HL-60/S4 treated with retinoic acid at 250 ng/mL for 4 days and 3 days (cell line): ENCODE measurements around the gene STRA8.
"Not testable (repeated sequence)": the region's sequence is repeated elsewhere in the genome, so short reads cannot be mapped to it uniquely, and the experiment has no call there.

Experiments
- in situ Hi-C: fragments of 300-500 bp; cut with MboI; formaldehyde crosslinking; loops from 2 replicates; pipeline ENCODE4 v1.7.0; 2022; ENCODE audit warnings: low sequenced_read_pairs

The STRA8 gene

GRCh38 chr7:135204341-135204749, 29.3 kb upstream of the STRA8 start:
- in situ Hi-C loops, result no loop called here

- in situ Hi-C loops, result no loop called here
Observed at GRCh38 chr7:135204876-135205275, 28.8 kb upstream of the STRA8 start.

GRCh38 chr7:135205850-135206249, 27.8 kb upstream of the STRA8 start:
- in situ Hi-C loops, result no loop called here

GRCh38 chr7:135206941-135207391, 26.7 kb upstream of the STRA8 start:
- in situ Hi-C loops, result no loop called here

- in situ Hi-C loops, result no loop called here
Observed at GRCh38 chr7:135207406-135208101, 26.1 kb upstream of the STRA8 start.

- in situ Hi-C loops, result no loop called here
Observed at GRCh38 chr7:135208102-135208793, 25.4 kb upstream of the STRA8 start.

GRCh38 chr7:135209225-135209834, 24.3 kb upstream of the STRA8 start:
- in situ Hi-C loops, result no loop called here

GRCh38 chr7:135210888-135211178, 22.8 kb upstream of the STRA8 start:
- in situ Hi-C loops, result no loop called here

GRCh38 chr7:135211179-135211945, 22.3 kb upstream of the STRA8 start, which contains the start of gene WDR91:
TSS of gene WDR91 (minus strand) at chr7:135211526. CDS start at chr7:135211502, 24 bp downstream.
- in situ Hi-C loops, result no loop called here

GRCh38 chr7:135211946-135212685, 21.5 kb upstream of the STRA8 start:
- in situ Hi-C loops, result not testable (repeated sequence)

- in situ Hi-C loops, result no loop called here
Observed at GRCh38 chr7:135213831-135214230, 19.8 kb upstream of the STRA8 start.

GRCh38 chr7:135215180-135215579, 18.5 kb upstream of the STRA8 start:
- in situ Hi-C loops, result no loop called here

GRCh38 chr7:135215698-135216097, 17.9 kb upstream of the STRA8 start:
- in situ Hi-C loops, result no loop called here

- in situ Hi-C loops, result no loop called here
Observed at GRCh38 chr7:135217645-135218509, 15.8 kb upstream of the STRA8 start.

- in situ Hi-C loops, result no loop called here
Observed at GRCh38 chr7:135224027-135224426, 9.6 kb upstream of the STRA8 start.

GRCh38 chr7:135231686-135232085, 2.0 kb upstream of the STRA8 start:
- in situ Hi-C loops, result no loop called here

- in situ Hi-C loops, result no loop called here
Observed at GRCh38 chr7:135232087-135232486, 1.6 kb upstream of the STRA8 start.

GRCh38 chr7:135232720-135233119, 918 bp upstream of the STRA8 start:
- in situ Hi-C loops, result no loop called here

GRCh38 chr7:135234095-135234494, 457 bp downstream of the STRA8 start:
- in situ Hi-C loops, result not testable (repeated sequence)

GRCh38 chr7:135234727-135235126, 1.1 kb downstream of the STRA8 start:
- in situ Hi-C loops, result no loop called here
